ENCODE measurements around the gene CDK5RAP1. TPM values are rescaled to one million over a fixed set of nuclear protein-coding genes. Genes with fewer than 3 reads are reported as not detected.

Gene CDK5RAP1
- total and polyA plus RNA-seq, 10 donors, result 21.3 to 93.0 (median 33.7) TPM

- no peaks in the 10 kb centered on the region for H3K36me3 ChIP-seq
- H3K4me1 ChIP-seq, result peaks cover 0 to 6% (median 0%) of the 10 kb centered on the region in 6 donors
- H3K27me3 ChIP-seq (replicated peaks in 1 of 7), result peaks cover 0 to 22% (median 0%) of the 10 kb centered on the region in 7 donors
- intact Hi-C loops (cut with DNase I; ENCODE audit: low total_unique reads), result no loop called here
- WGBS, 5 donors, result 87 to 94% (median 92%) methylated on average over 3 of the region's 3 CpGs
- H3K4me3 ChIP-seq, result no peak overlapping the region
- no peak for DNase-seq
- no peaks in the 10 kb centered on the region for H3K9me3 ChIP-seq
- no peak for TF ChIP-seq POLR2A (IDR thresholded peaks at IDR 0.05)
- TF ChIP-seq POLR2AphosphoS5 (IDR thresholded peaks at IDR 0.05), result no peak
- TF ChIP-seq CTCF (IDR thresholded peaks at IDR 0.05 in 8 of 11, conservative IDR thresholded peaks at IDR 0.05 in 3 of 11), result no peak
- no peak overlapping the region for H3K27ac ChIP-seq
Measured at GRCh38 chr20:33336375-33336774, 64.9 kb downstream of the CDK5RAP1 start.

GRCh38 chr20:33334111-33334510, 67.2 kb downstream of the CDK5RAP1 start:
- intact Hi-C loops (cut with DNase I; ENCODE audit: low total_unique reads), result no loop called here
- 73 to 95% (median 80%) methylated on average over 3 of the region's 3 CpGs for WGBS, 5 donors
- DNase-seq, result no peak
- Histone ChIP-seq H3K27ac (no peak overlapping the region), H3K4me1 (peaks cover 0 to 3% (median 0%) of the 10 kb centered on the region in 6 donors), H3K4me3 (no peak overlapping the region), H3K9me3 (no peaks in the 10 kb centered on the region), H3K27me3 (replicated peaks in 1 of 7) (peaks cover 0 to 42% (median 0%) of the 10 kb centered on the region in 7 donors), H3K36me3 (no peaks in the 10 kb centered on the region)
- TF ChIP-seq POLR2A (IDR thresholded peaks at IDR 0.05), result no peak
- TF ChIP-seq POLR2AphosphoS5 (IDR thresholded peaks at IDR 0.05), result no peak
- no peak for TF ChIP-seq CTCF (IDR thresholded peaks at IDR 0.05 in 8 of 11, conservative IDR thresholded peaks at IDR 0.05 in 3 of 11)

- no peak for DNase-seq
- Histone ChIP-seq H3K36me3 (no peaks in the 10 kb centered on the region), H3K9me3 (no peaks in the 10 kb centered on the region), H3K4me1 (no peaks in the 10 kb centered on the region), H3K4me3 (no peak overlapping the region), H3K27ac (no peak overlapping the region), H3K27me3 (replicated peaks in 1 of 7) (peaks cover 0 to 46% (median 0%) of the 10 kb centered on the region in 7 donors)
- intact Hi-C loops (cut with DNase I; ENCODE audit: low total_unique reads), result no loop called here
- WGBS, 5 donors, result 83 to 89% (median 89%) methylated on average over 7 of the region's 7 CpGs
- TF ChIP-seq POLR2AphosphoS5 (IDR thresholded peaks at IDR 0.05) (no peak), POLR2A (IDR thresholded peaks at IDR 0.05) (no peak)
Measured at GRCh38 chr20:33333616-33334015, 67.7 kb downstream of the CDK5RAP1 start.

- Histone ChIP-seq H3K27me3 (replicated peaks in 1 of 7) (peaks cover 0 to 53% (median 0%) of the 10 kb centered on the region in 7 donors), H3K9me3 (no peaks in the 10 kb centered on the region), H3K36me3 (no peaks in the 10 kb centered on the region), H3K4me1 (no peaks in the 10 kb centered on the region), H3K27ac (no peak overlapping the region), H3K4me3 (no peak overlapping the region)
- WGBS, 5 donors, result 77 to 79% (median 77%) methylated on average over 14 to 20 of the region's 20 CpGs
- no peak for TF ChIP-seq POLR2AphosphoS5 (IDR thresholded peaks at IDR 0.05)
- no peak for TF ChIP-seq CTCF (IDR thresholded peaks at IDR 0.05 in 8 of 11, conservative IDR thresholded peaks at IDR 0.05 in 3 of 11)
- no peak for TF ChIP-seq POLR2A (IDR thresholded peaks at IDR 0.05)
- DNase-seq, result no peak
- intact Hi-C loops (cut with DNase I; ENCODE audit: low total_unique reads), result no loop called here
Measured at GRCh38 chr20:33332905-33333456, 68.3 kb downstream of the CDK5RAP1 start.

Measured in spleen (tissue), 11 donors.